Measurements from ENCODE around the gene NECAB2. TPM values are rescaled to one million over a fixed set of nuclear protein-coding genes. Genes with fewer than 3 reads are reported as not detected.

NECAB2 gene
- total RNA-seq, 2 experiments from 2014 or later, result not detected

GRCh38 chr16:84013787-84014569 lies 45.9 kb downstream of the NECAB2 start:
- POLR2A ChIA-PET, result no interaction called here
- Mint-ChIP-seq H3K9me3 (no peaks in the 10 kb centered on the region), H3K4me1 (peaks cover 2% of the 10 kb centered on the region), H3K36me3 (no peaks in the 10 kb centered on the region), H3K4me3 (no peak overlapping the region), H3K27ac (no peak overlapping the region), H3K27me3 (no peaks in the 10 kb centered on the region)
- DNase-seq (peak; percentile 51), ATAC-seq (ENCODE audit: low read depth) (peak; percentile 72)

DNA sequence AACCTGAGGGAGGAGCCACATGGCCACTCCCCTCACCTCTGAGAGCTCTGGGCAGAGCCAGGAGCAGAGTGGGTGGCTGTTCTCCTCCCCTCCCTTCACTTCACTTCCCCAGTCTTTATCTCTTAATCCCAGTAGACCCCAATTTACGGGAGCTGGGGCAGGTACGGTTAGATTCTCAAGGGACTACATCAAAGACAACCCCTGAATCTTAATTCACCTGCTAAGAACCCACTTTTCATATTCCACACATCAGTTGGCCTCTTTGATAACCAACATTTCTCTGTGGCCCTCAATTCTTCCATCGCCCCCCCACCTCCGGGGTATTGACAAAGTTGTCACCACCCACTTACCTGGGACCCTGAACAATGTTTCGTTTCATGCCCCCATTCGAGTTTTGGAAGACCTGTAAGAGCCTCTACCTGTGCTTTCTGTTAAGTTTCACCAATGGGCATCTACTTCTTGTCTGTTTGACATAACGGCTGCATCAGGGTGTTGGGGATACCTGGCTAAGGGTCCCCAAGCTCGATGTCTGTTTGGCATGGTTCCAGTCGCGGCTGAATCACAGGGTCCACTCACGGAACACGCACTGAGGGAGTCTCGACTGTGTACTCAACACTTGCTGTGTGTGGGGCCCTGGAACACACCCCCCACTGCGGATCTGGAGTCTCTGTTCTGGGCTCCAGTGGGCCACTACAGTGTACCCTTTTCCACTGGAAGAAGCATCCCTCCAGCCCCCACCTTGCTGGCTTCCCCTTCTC lies 46.7 kb downstream of the NECAB2 start:
- H3K27me3 Mint-ChIP-seq, result no peaks in the 10 kb centered on the region
- ATAC-seq (ENCODE audit: low read depth), result no peak
- POLR2A ChIA-PET, result no interaction called here
- H3K9me3 Mint-ChIP-seq, result no peaks in the 10 kb centered on the region
- H3K36me3 Mint-ChIP-seq, result no peaks in the 10 kb centered on the region
- H3K4me1 Mint-ChIP-seq, result peaks cover 2% of the 10 kb centered on the region
- DNase-seq, result no peak
- no peak overlapping the region for H3K27ac Mint-ChIP-seq
- H3K4me3 Mint-ChIP-seq, result no peak overlapping the region

- DNase-seq (no peak), ATAC-seq (ENCODE audit: low read depth) (no peak)
- no peak overlapping the region for H3K27ac Mint-ChIP-seq
- H3K36me3 Mint-ChIP-seq, result no peaks in the 10 kb centered on the region
- no peak overlapping the region for H3K4me3 Mint-ChIP-seq
- H3K27me3 Mint-ChIP-seq, result no peaks in the 10 kb centered on the region
- POLR2A ChIA-PET, result no interaction called here
- H3K4me1 Mint-ChIP-seq, result peaks cover 2% of the 10 kb centered on the region
- H3K9me3 Mint-ChIP-seq, result no peaks in the 10 kb centered on the region
These were observed 47.4 kb downstream of the NECAB2 start for GRCh38 chr16:84015399-84015798.

DNA sequence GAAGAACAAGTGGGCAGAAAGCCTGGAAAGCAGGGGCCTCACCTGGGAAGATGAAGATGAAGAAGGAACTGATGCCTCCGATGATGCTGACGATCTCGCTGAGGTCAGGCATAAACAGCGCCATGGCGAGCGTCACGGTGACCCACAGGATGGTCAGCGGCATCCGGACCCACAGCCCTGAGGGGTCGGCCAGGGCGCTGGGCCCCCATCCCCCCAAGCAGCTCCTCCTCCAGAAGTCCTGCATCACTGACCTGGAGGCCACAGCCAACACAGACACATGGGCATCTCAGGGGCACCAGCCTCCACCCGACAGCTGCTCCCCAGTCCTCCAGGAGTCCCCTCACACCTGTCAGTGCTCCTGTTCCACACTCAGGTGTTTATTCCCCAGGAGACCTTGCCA lies 48.4 kb downstream of the NECAB2 start:
- H3K4me1 Mint-ChIP-seq, result peaks cover 2% of the 10 kb centered on the region
- no peaks in the 10 kb centered on the region for H3K27me3 Mint-ChIP-seq
- no peaks in the 10 kb centered on the region for H3K36me3 Mint-ChIP-seq
- H3K9me3 Mint-ChIP-seq, result peaks cover 5% of the 10 kb centered on the region
- no peak overlapping the region for H3K27ac Mint-ChIP-seq
- DNase-seq (no peak), ATAC-seq (ENCODE audit: low read depth) (no peak)
- POLR2A ChIA-PET, result no interaction called here
- H3K4me3 Mint-ChIP-seq, result no peak overlapping the region

GRCh38 chr16:84018710-84019109 lies 50.7 kb downstream of the NECAB2 start:
- no peak for ATAC-seq (ENCODE audit: low read depth)
- H3K4me1 Mint-ChIP-seq, result peaks cover 4% of the 10 kb centered on the region
- H3K27ac Mint-ChIP-seq, result no peak overlapping the region
- H3K9me3 Mint-ChIP-seq, result peaks cover 9% of the 10 kb centered on the region
- no peak overlapping the region for H3K4me3 Mint-ChIP-seq
- no peak for DNase-seq
- H3K36me3 Mint-ChIP-seq, result no peaks in the 10 kb centered on the region
- POLR2A ChIA-PET, result no interaction called here
- peaks cover 3% of the 10 kb centered on the region for H3K27me3 Mint-ChIP-seq

GRCh38 chr16:84020353-84020752 lies 52.3 kb downstream of the NECAB2 start:
- Mint-ChIP-seq H3K4me3 (no peak overlapping the region), H3K9me3 (peaks cover 9% of the 10 kb centered on the region), H3K27me3 (peaks cover 3% of the 10 kb centered on the region), H3K27ac (no peak overlapping the region), H3K36me3 (no peaks in the 10 kb centered on the region), H3K4me1 (peaks cover 2% of the 10 kb centered on the region)
- POLR2A ChIA-PET, result no interaction called here
- ATAC-seq (ENCODE audit: low read depth), result no peak
- DNase-seq, result no peak

- peaks cover 7% of the 10 kb centered on the region for H3K27me3 Mint-ChIP-seq
- H3K4me1 Mint-ChIP-seq, result peaks cover 2% of the 10 kb centered on the region
- ATAC-seq (ENCODE audit: low read depth), result no peak
- no peaks in the 10 kb centered on the region for H3K36me3 Mint-ChIP-seq
- no peak overlapping the region for H3K4me3 Mint-ChIP-seq
- DNase-seq, result no peak
- POLR2A ChIA-PET, result no interaction called here
- no peak overlapping the region for H3K27ac Mint-ChIP-seq
- H3K9me3 Mint-ChIP-seq, result peaks cover 9% of the 10 kb centered on the region
These were observed 53.4 kb downstream of the NECAB2 start for GRCh38 chr16:84021488-84021887.

GRCh38 chr16:84022644-84023043 lies 54.6 kb downstream of the NECAB2 start:
- Mint-ChIP-seq H3K27me3 (peaks cover 13% of the 10 kb centered on the region), H3K4me1 (peaks cover 2% of the 10 kb centered on the region), H3K27ac (no peak overlapping the region), H3K4me3 (no peak overlapping the region), H3K9me3 (peaks cover 9% of the 10 kb centered on the region), H3K36me3 (no peaks in the 10 kb centered on the region)
- DNase-seq (no peak), ATAC-seq (ENCODE audit: low read depth) (no peak)
- POLR2A ChIA-PET, result no interaction called here

- H3K4me1 Mint-ChIP-seq, result peaks cover 9% of the 10 kb centered on the region
- DNase-seq, result no peak
- no peaks in the 10 kb centered on the region for H3K36me3 Mint-ChIP-seq
- no peak for ATAC-seq (ENCODE audit: low read depth)
- POLR2A ChIA-PET, result no interaction called here
- H3K4me3 Mint-ChIP-seq, result no peak overlapping the region
- no peak overlapping the region for H3K27ac Mint-ChIP-seq
- H3K9me3 Mint-ChIP-seq, result peaks cover 9% of the 10 kb centered on the region
- peaks cover 24% of the 10 kb centered on the region for H3K27me3 Mint-ChIP-seq
These were observed 56.8 kb downstream of the NECAB2 start for GRCh38 chr16:84024854-84025253.

DNA sequence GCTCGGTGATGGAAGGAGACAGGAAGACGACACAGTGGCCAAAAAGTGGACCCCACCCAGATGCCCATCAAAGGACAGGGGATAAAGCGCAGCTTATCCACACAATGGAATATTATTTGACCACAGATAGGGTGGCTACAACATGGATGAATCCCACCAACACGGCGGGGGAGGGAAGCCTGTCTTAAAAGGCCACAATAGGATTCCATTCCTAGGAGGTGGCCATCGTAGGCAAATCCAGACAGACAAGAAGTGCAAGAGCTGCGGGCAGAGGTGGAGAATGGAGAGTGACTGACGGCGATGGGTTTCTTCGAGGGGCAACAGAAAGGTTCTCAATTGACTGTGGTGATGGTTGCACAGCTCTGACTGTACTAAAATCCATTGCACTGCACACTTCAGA lies 58.6 kb downstream of the NECAB2 start:
- Mint-ChIP-seq H3K36me3 (no peaks in the 10 kb centered on the region), H3K4me1 (peaks cover 10% of the 10 kb centered on the region), H3K27me3 (peaks cover 30% of the 10 kb centered on the region), H3K9me3 (peaks cover 4% of the 10 kb centered on the region), H3K4me3 (no peak overlapping the region), H3K27ac (no peak overlapping the region)
- POLR2A ChIA-PET, result no interaction called here
- DNase-seq (no peak), ATAC-seq (ENCODE audit: low read depth) (no peak)

- Mint-ChIP-seq H3K4me3 (no peak overlapping the region), H3K4me1 (peaks cover 10% of the 10 kb centered on the region), H3K27ac (no peak overlapping the region), H3K9me3 (peaks cover 4% of the 10 kb centered on the region), H3K36me3 (no peaks in the 10 kb centered on the region), H3K27me3 (peaks cover 30% of the 10 kb centered on the region)
- ATAC-seq (ENCODE audit: low read depth) (no peak), DNase-seq (no peak)
- POLR2A ChIA-PET, result no interaction called here
These were observed 59.6 kb downstream of the NECAB2 start for GRCh38 chr16:84027625-84028024.

DNA sequence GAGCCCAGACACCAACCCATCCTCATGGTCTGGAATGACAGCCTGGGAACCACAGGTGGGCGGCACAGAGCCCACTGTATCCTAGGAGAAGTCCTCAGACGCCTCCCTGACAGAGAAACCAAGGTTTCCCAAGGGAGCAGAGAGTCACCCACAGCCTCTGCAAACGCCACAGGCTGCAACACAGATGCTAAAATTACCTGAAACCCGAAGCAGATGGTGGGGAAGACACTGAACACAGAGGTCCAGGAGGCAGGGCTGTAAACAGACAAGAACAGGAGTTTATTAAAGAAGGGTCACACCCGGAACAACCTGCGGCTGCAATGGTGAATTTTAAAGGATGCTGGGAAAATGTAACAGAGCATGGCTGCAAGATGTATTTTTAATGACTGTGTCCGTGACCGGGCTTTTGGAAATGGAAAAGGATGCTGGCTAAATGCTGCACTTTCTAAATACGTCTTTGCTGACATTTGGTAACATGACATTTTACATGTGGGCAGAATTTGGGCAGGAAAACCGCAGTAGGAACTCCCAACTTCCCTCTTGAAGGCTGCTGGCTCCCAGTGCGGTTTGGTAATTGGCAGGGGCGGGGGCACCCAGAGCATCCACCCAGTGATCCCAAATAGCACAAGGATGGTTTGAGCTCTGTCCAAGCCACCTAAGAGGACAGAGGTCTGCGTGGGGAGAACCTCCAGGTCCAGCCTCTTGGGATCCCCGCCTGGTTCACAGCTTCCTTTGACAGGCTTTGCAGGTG lies 61.4 kb downstream of the NECAB2 start:
- H3K27ac Mint-ChIP-seq, result no peak overlapping the region
- POLR2A ChIA-PET, result no interaction called here
- no peaks in the 10 kb centered on the region for H3K36me3 Mint-ChIP-seq
- DNase-seq (no peak), ATAC-seq (ENCODE audit: low read depth) (no peak)
- peaks cover 8% of the 10 kb centered on the region for H3K4me1 Mint-ChIP-seq
- H3K4me3 Mint-ChIP-seq, result no peak overlapping the region
- H3K27me3 Mint-ChIP-seq, result peaks cover 26% of the 10 kb centered on the region
- H3K9me3 Mint-ChIP-seq, result peaks cover 2% of the 10 kb centered on the region

DNA sequence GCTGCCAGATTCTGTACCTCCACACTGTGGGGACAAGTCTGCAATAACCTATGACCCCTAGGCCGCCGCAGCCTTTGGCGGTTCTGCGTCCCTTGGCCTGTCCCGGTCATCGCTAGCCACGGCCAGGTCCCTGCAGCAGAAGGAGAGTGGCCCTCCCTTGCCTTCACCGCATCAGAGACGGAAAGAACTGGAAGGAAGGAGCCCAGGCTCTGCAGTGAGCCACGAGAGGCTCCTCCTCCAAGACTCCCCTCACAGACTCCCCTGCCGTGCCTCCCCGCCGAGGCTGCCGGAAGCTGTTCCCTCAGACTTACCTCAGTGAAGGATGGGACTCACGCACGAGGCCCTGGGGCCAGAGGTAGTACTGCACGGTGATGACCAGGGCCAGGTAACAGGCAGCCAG lies 63.5 kb downstream of the NECAB2 start:
- no peak for ATAC-seq (ENCODE audit: low read depth)
- POLR2A ChIA-PET, result no interaction called here
- Mint-ChIP-seq H3K27me3 (peaks cover 26% of the 10 kb centered on the region), H3K36me3 (no peaks in the 10 kb centered on the region), H3K4me3 (no peak overlapping the region), H3K4me1 (peaks cover 8% of the 10 kb centered on the region), H3K9me3 (peaks cover 8% of the 10 kb centered on the region), H3K27ac (no peak overlapping the region)
- no peak for DNase-seq

All from activated naive CD8-positive, alpha-beta T cell treated with anti-CD3 and anti-CD28 coated beads, Interleukin-2, amount 10 ng/mL, durations not matched to agents 7 days and 5 days (primary cell).